Loucy (cell line): ENCODE results near the gene DERA.

ENCODE experiments used
- H2AFZ ChIP-seq: fragments of 200-600 bp; sonication (generic); 2 replicates; pipeline ENCODE4 v1.6.0; 2016; ENCODE audit warnings: antibody characterized with exemption, mild to moderate bottlenecking, low read length, moderate library complexity
- H3F3A ChIP-seq: fragments of 200-600 bp; 2 replicates; pipeline ENCODE4 v1.6.0; 2016; ENCODE audit warnings: antibody characterized with exemption, low read depth, mild to moderate bottlenecking
- H3K27me3 ChIP-seq: fragments of 200-600 bp; sonication (generic); 2 replicates; pipeline ENCODE4 v1.6.1; 2014; ENCODE audit warnings: low read length, mild to moderate bottlenecking; ENCODE audit not compliant: insufficient read depth, poor library complexity, severe bottlenecking
- H3K36me3 ChIP-seq: fragments of 200-600 bp; sonication (generic); 2 replicates; pipeline ENCODE4 v1.6.1; 2016; ENCODE audit warnings: low read length; ENCODE audit not compliant: insufficient read depth
- H3K4me1 ChIP-seq: fragments of 200-600 bp; sonication (generic); 2 replicates; pipeline ENCODE4 v1.5.1; 2014; ENCODE audit warnings: low read length, mild to moderate bottlenecking; ENCODE audit not compliant: insufficient read depth, poor library complexity, severe bottlenecking
- H3K4me2 ChIP-seq: fragments of 200-600 bp; sonication (generic); 2 replicates; pipeline ENCODE4 v1.6.0; 2014; ENCODE audit warnings: antibody characterized with exemption, low read length, low read depth, mild to moderate bottlenecking; ENCODE audit not compliant: poor library complexity, severe bottlenecking
- H3K4me3 ChIP-seq: fragments of 200-600 bp; sonication (generic); 2 replicates; pipeline ENCODE4 v1.5.1; 2014; ENCODE audit warnings: low read length, mild to moderate bottlenecking, mixed read lengths; ENCODE audit not compliant: poor library complexity, severe bottlenecking
- H3K79me2 ChIP-seq: fragments of 200-600 bp; sonication (generic); 2 replicates; pipeline ENCODE4 v1.6.1; 2014; ENCODE audit warnings: low read length; ENCODE audit not compliant: insufficient read depth
- H3K9ac ChIP-seq: fragments of 200-600 bp; sonication (generic); 2 replicates; pipeline ENCODE4 v1.6.0; 2014; ENCODE audit warnings: mild to moderate bottlenecking, low read depth, low read length, moderate library complexity; ENCODE audit not compliant: poor library complexity, severe bottlenecking
- H3K9me2 ChIP-seq: fragments of 200-600 bp; sonication (generic); replicated peaks from 2 replicates; pipeline ENCODE4 v1.6.1; 2016; ENCODE audit warnings: low read depth, low read length, mixed read lengths
- H3K9me3 ChIP-seq: fragments of 200-600 bp; sonication (generic); 2 replicates; pipeline ENCODE4 v1.6.1; 2014; ENCODE audit warnings: mild to moderate bottlenecking, antibody characterized with exemption, low read length, low read depth; ENCODE audit not compliant: insufficient read depth
- H4K20me1 ChIP-seq: fragments of 200-600 bp; sonication (generic); 2 replicates; pipeline ENCODE4 v1.6.0; 2014; ENCODE audit warnings: antibody characterized with exemption, low read length, mild to moderate bottlenecking; ENCODE audit not compliant: insufficient read depth, poor library complexity, severe bottlenecking
- EZH2phosphoT487 ChIP-seq: fragments of 200-600 bp; IDR thresholded peaks from 2 replicates; pipeline ENCODE4 v1.6.1; 2018; ENCODE audit warnings: antibody characterized with exemption, mild to moderate bottlenecking, moderate library complexity, borderline replicate concordance
- TF ChIP-seq, protein P1 (sequence below): fragments of 200-600 bp; sonication (generic); conservative IDR thresholded peaks from 2 replicates; pipeline ENCODE4 v1.5.1; 2014; ENCODE audit warnings: mild to moderate bottlenecking, antibody characterized with exemption, low read length

The DERA gene

GRCh38 chr12:15932327-15932726 is 21.2 kb downstream of the DERA start:
- no peaks in the 10 kb centered on the region for H3K9me2 ChIP-seq

GRCh38 chr12:15932971-15933370 is 21.8 kb downstream of the DERA start:
- Histone ChIP-seq H3K9me3 (no peaks in the 10 kb centered on the region), H3K4me1 (no peaks in the 10 kb centered on the region), H3K9ac (no peak overlapping the region), H3K79me2 (no peaks in the 10 kb centered on the region; the same call in 1 of the 2 replicates), H3K9me2 (no peaks in the 10 kb centered on the region), H4K20me1 (no peaks in the 10 kb centered on the region), H3K4me3 (no peak overlapping the region), H3F3A (no peaks in the 10 kb centered on the region), H3K36me3 (no peaks in the 10 kb centered on the region), H3K4me2 (no peak overlapping the region), H3K27me3 (no peaks in the 10 kb centered on the region), H2AFZ (no peak overlapping the region)
- TF ChIP-seq, protein P1, sequence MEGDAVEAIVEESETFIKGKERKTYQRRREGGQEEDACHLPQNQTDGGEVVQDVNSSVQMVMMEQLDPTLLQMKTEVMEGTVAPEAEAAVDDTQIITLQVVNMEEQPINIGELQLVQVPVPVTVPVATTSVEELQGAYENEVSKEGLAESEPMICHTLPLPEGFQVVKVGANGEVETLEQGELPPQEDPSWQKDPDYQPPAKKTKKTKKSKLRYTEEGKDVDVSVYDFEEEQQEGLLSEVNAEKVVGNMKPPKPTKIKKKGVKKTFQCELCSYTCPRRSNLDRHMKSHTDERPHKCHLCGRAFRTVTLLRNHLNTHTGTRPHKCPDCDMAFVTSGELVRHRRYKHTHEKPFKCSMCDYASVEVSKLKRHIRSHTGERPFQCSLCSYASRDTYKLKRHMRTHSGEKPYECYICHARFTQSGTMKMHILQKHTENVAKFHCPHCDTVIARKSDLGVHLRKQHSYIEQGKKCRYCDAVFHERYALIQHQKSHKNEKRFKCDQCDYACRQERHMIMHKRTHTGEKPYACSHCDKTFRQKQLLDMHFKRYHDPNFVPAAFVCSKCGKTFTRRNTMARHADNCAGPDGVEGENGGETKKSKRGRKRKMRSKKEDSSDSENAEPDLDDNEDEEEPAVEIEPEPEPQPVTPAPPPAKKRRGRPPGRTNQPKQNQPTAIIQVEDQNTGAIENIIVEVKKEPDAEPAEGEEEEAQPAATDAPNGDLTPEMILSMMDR: no peak
- no peak for TF ChIP-seq EZH2phosphoT487

More at GRCh38 chr12:15932327-15932726, 21.2 kb downstream of the DERA start:
- Histone ChIP-seq H3K36me3 (no peaks in the 10 kb centered on the region), H4K20me1 (no peaks in the 10 kb centered on the region), H3K9me3 (no peaks in the 10 kb centered on the region), H3K4me1 (no peaks in the 10 kb centered on the region), H3K27me3 (no peaks in the 10 kb centered on the region), H2AFZ (no peak overlapping the region), H3K9ac (no peak overlapping the region), H3F3A (no peaks in the 10 kb centered on the region), H3K4me2 (no peak overlapping the region), H3K79me2 (no peaks in the 10 kb centered on the region; the same call in 1 of the 2 replicates), H3K4me3 (no peak overlapping the region)
- TF ChIP-seq EZH2phosphoT487: no peak
- TF ChIP-seq, protein P1: no peak

- Histone ChIP-seq H3K4me1 (no peaks in the 10 kb centered on the region), H3K9me2 (no peaks in the 10 kb centered on the region), H3K9ac (no peak overlapping the region), H3K9me3 (no peaks in the 10 kb centered on the region), H3K36me3 (no peaks in the 10 kb centered on the region), H3K79me2 (no peaks in the 10 kb centered on the region; the same call in 1 of the 2 replicates), H3K27me3 (no peaks in the 10 kb centered on the region), H2AFZ (no peak overlapping the region), H4K20me1 (no peaks in the 10 kb centered on the region), H3K4me3 (no peak overlapping the region), H3F3A (no peaks in the 10 kb centered on the region), H3K4me2 (no peak overlapping the region)
- TF ChIP-seq, protein P1: no peak
- no peak for TF ChIP-seq EZH2phosphoT487
These were observed 22.6 kb downstream of the DERA start for GRCh38 chr12:15933751-15934150.
